Measurements from ENCODE around the gene POLR3A.

DNA sequence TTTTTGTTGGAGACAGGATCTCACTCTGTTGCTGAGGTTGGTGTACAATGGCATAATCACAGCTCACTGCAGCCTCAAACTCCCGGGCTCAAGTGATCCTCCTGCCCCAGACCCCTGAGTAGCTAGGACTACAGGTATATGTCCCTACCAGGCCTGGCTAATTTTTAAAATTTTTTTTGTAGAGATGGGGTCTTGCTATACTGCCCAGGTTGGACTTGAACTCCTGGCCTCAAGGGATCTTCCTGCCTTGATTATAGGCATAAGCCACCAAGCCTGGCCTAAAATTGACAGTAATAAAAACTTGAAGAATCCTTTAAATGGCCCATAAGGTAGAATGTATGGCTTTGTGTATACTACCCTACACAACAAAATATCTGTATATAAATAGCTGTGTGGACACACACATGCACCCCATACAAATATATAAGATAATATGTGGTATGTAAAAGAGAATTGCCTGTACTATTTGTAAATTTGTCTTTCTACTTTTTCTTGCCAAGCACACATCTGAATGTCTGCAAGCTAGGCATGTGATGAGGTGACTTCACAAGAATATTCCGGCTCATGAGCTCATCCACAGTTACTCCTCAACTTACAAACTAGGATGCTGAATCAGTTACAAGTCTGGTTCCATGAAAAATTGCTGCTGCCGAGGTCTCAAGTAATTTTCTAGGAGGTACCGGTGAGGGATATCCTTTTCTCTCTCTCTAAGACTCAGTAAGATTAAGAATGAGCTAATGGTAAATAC, 26.6 kb downstream of the POLR3A start:
- TF ChIP-seq, protein P1, sequence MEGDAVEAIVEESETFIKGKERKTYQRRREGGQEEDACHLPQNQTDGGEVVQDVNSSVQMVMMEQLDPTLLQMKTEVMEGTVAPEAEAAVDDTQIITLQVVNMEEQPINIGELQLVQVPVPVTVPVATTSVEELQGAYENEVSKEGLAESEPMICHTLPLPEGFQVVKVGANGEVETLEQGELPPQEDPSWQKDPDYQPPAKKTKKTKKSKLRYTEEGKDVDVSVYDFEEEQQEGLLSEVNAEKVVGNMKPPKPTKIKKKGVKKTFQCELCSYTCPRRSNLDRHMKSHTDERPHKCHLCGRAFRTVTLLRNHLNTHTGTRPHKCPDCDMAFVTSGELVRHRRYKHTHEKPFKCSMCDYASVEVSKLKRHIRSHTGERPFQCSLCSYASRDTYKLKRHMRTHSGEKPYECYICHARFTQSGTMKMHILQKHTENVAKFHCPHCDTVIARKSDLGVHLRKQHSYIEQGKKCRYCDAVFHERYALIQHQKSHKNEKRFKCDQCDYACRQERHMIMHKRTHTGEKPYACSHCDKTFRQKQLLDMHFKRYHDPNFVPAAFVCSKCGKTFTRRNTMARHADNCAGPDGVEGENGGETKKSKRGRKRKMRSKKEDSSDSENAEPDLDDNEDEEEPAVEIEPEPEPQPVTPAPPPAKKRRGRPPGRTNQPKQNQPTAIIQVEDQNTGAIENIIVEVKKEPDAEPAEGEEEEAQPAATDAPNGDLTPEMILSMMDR (IDR thresholded peaks at IDR 0.05): no peak
- no peak for TF ChIP-seq POLR2A (IDR thresholded peaks at IDR 0.05)

Data from right lobe of liver (tissue), 4 donors.